ENCODE measurements around the gene SHANK2. TPM values are rescaled to one million over a fixed set of nuclear protein-coding genes. Genes with fewer than 3 reads are reported as not detected.

The SHANK2 gene
- total and polyA plus RNA-seq, 10 of the 15 experiments (the other 5 are each of a cell fraction or from before 2014, with no cell fraction given) = 0.01 to 0.31 (median 0.10) TPM; not detected in 5

DNA sequence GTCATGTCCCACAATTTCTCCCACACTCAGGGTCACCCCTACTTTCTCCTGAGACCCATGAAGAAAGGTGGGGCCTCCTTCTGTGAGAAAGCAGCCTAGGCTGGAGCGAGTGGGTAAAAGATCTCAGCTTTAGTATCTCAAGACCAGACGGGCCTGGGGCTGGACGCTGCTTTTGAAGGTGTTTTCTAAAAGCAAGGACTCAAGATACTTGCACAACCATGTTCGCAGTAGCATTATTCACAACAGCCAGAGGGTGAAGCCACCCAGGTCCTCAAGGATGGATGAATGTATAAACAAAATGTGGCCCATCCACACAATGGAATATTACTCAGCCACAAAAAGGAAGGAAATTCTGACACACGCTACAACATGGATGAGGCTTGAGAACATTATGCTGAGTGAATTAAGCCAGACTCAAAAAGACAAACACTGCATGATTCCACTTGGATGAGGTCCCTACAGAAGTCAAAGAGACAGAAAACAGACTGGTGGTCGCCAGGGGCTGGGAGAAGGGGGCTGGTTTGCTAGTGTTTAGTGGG is 10.6 kb downstream of the SHANK2 start (continued):
- TF ChIP-seq, protein P1, sequence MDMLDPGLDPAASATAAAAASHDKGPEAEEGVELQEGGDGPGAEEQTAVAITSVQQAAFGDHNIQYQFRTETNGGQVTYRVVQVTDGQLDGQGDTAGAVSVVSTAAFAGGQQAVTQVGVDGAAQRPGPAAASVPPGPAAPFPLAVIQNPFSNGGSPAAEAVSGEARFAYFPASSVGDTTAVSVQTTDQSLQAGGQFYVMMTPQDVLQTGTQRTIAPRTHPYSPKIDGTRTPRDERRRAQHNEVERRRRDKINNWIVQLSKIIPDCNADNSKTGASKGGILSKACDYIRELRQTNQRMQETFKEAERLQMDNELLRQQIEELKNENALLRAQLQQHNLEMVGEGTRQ (IDR thresholded peaks at IDR 0.05; ENCODE audit: borderline replicate concordance, low read depth, low read length) = no peak
- TF ChIP-seq ESRRA (IDR thresholded peaks at IDR 0.05; ENCODE audit: low read length) (no peak), MTA3 (IDR thresholded peaks at IDR 0.05; ENCODE audit: borderline replicate concordance, low read length) (no peak)

DNA sequence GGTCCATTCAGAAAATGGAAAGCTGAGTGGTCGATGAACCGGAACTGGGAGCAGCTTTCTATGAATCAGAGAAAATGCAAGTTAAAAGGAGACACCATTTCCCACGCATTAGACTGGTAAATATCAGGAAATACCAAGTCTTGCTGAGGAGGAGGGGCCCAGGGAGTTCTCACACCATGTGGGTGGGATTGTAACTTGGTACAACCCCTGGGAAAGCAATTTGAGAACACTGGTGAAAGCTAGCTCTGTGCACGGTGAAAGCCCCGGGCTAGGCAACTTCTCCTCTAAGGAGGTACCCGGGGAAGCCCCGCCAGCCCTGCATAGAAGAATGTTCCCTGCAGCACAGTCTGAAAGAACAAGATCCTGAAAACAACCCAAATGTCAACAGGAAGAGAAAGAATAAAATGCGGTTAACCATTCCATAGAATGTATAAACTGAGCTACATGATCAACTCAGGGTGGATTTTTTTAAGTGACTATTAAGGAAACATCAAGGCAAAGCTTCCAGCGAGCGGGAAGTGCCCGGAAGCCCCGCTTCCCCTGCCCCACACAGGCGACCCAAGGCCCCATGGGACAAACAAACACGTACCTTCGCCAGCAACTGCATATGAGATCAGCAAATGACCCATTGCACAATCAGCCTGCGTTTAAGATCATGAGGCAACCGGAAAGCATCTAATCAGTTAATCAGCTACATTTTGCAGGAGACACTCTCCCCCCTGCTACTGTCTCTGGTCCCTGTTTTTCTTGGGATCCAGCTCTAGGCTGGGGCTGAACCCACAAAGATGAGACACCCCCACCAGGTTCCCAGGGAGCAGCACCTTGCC is 11.3 kb downstream of the SHANK2 start:
- Histone ChIP-seq H3K27me3 (replicated peaks in 1 of 2; ENCODE audit: control insufficient read depth in 2 of 2, insufficient read depth in 2 of 2, low read length in 1 of 2) (no peaks in the 10 kb centered on the region; a peak in 1 of 4 replicates), H3K4me1 (ENCODE audit: control insufficient read depth, insufficient read depth, low read length) (no peaks in the 10 kb centered on the region; the same call in 1 of the 2 replicates), H3K9me3 (replicated peaks; ENCODE audit: control insufficient read depth, insufficient read depth, low read length) (no peaks in the 10 kb centered on the region; the same call in 2 of the 3 replicates), H3K27ac (ENCODE audit: control insufficient read depth, insufficient read depth) (no peak overlapping the region), H3K36me3 (ENCODE audit: control insufficient read depth in 2 of 2, insufficient read depth in 2 of 2, low read length in 1 of 2) (no peaks in the 10 kb centered on the region; a peak in 1 of 4 replicates), H3K79me2 (ENCODE audit: control insufficient read depth, insufficient read depth, low read length) (no peaks in the 10 kb centered on the region), H3K4me2 (ENCODE audit: control insufficient read depth, insufficient read depth) (peak overlapping the region; percentile 25; the same call in 1 of the 2 replicates), H3K9ac (ENCODE audit: control insufficient read depth, insufficient read depth, low read length) (no peak overlapping the region), H4K20me1 (ENCODE audit: control insufficient read depth, insufficient read depth) (no peaks in the 10 kb centered on the region), H3K4me3 (no peak overlapping the region), H2AFZ (ENCODE audit: control insufficient read depth, low read depth, low read length) (no peak overlapping the region)
- ChIA-PET RAD21 (ENCODE audit: unreplicated experiment) (interaction anchor here (1.2 kb wide), 1 partner anchor 20 kb away, joined by 3 read pairs; no protein-coding TSS in a partner anchor), POLR2A (no interaction called here), SMC1A (ENCODE audit: uncharacterized antibody, unreplicated experiment) (no interaction called here), CTCF (no interaction called here)
- in situ Hi-C loops (cut with MboI) (no loop called here), intact Hi-C loops (cut with micrococcal nuclease; ENCODE audit: unreplicated experiment) (no loop called here)
- FAIRE-seq = no peak
- BruUV-seq (replicated peaks) = no TSS peak
- DNase-seq (ENCODE audit: low read depth, low spot score) = peak; percentile 38
- 13% methylated on average over 17 of the region's 17 CpGs for WGBS (ENCODE audit: insufficient coverage, insufficient replicate concordance, low lambda C conversion rate, missing lambda C conversion rate)
- peak; percentile 87 for ATAC-seq
- no peak for TF ChIP-seq TCF7 (IDR thresholded peaks at IDR 0.05; ENCODE audit: borderline replicate concordance)
- TF ChIP-seq PAX5 (IDR thresholded peaks at IDR 0.05; ENCODE audit: borderline replicate concordance, low read depth, low read length) = peak; percentile 50; the same call in 1 of the 2 replicates
- TF ChIP-seq SUZ12 (IDR thresholded peaks at IDR 0.05; ENCODE audit: unreplicated experiment) = no peak
- TF ChIP-seq NBN (IDR thresholded peaks at IDR 0.05) = no peak
- TF ChIP-seq, protein P2, sequence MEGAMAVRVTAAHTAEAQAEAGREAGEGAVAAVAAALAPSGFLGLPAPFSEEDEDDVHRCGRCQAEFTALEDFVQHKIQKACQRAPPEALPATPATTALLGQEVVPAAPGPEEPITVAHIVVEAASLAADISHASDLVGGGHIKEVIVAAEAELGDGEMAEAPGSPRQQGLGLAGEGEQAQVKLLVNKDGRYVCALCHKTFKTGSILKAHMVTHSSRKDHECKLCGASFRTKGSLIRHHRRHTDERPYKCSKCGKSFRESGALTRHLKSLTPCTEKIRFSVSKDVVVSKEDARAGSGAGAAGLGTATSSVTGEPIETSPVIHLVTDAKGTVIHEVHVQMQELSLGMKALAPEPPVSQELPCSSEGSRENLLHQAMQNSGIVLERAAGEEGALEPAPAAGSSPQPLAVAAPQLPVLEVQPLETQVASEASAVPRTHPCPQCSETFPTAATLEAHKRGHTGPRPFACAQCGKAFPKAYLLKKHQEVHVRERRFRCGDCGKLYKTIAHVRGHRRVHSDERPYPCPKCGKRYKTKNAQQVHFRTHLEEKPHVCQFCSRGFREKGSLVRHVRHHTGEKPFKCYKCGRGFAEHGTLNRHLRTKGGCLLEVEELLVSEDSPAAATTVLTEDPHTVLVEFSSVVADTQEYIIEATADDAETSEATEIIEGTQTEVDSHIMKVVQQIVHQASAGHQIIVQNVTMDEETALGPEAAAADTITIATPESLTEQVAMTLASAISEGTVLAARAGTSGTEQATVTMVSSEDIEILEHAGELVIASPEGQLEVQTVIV (IDR thresholded peaks at IDR 0.05; ENCODE audit: borderline replicate concordance, partially characterized antibody) = no peak
- TF ChIP-seq, protein P3, sequence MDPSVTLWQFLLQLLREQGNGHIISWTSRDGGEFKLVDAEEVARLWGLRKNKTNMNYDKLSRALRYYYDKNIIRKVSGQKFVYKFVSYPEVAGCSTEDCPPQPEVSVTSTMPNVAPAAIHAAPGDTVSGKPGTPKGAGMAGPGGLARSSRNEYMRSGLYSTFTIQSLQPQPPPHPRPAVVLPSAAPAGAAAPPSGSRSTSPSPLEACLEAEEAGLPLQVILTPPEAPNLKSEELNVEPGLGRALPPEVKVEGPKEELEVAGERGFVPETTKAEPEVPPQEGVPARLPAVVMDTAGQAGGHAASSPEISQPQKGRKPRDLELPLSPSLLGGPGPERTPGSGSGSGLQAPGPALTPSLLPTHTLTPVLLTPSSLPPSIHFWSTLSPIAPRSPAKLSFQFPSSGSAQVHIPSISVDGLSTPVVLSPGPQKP (IDR thresholded peaks at IDR 0.05; ENCODE audit: low read depth, low read length) = no peak
- TF ChIP-seq TAF1 (IDR thresholded peaks at IDR 0.05; ENCODE audit: borderline replicate concordance, low read depth, low read length) = no peak
- no peak for TF ChIP-seq EP300 (IDR thresholded peaks at IDR 0.05; ENCODE audit: borderline replicate concordance in 1 of 2, control insufficient read depth in 1 of 2, low read depth in 2 of 2, low read length in 2 of 2)
- TF ChIP-seq, protein P4, sequence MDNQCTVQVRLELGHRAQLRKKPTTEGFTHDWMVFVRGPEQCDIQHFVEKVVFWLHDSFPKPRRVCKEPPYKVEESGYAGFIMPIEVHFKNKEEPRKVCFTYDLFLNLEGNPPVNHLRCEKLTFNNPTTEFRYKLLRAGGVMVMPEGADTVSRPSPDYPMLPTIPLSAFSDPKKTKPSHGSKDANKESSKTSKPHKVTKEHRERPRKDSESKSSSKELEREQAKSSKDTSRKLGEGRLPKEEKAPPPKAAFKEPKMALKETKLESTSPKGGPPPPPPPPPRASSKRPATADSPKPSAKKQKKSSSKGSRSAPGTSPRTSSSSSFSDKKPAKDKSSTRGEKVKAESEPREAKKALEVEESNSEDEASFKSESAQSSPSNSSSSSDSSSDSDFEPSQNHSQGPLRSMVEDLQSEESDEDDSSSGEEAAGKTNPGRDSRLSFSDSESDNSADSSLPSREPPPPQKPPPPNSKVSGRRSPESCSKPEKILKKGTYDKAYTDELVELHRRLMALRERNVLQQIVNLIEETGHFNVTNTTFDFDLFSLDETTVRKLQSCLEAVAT (IDR thresholded peaks at IDR 0.05) = no peak
- no peak for TF ChIP-seq BRCA1 (IDR thresholded peaks at IDR 0.05; ENCODE audit: low read depth, low read length)
- TF ChIP-seq ETV6 (conservative IDR thresholded peaks at IDR 0.05 in 1 of 2, IDR thresholded peaks at IDR 0.05 in 1 of 2; ENCODE audit: borderline replicate concordance in 1 of 2, low read depth in 1 of 2) = no peak

Data from GM12878 (cell line).